Dermis blood vessel endothelial cell (primary cell): ENCODE data around the gene SPG21. TPM values are rescaled to one million over a fixed set of nuclear protein-coding genes. Genes with fewer than 3 reads are reported as not detected.

Source experiments
- DNase-seq: peaks from one replicate; pipeline ENCODE4 v3.0.0; 2010
- total RNA-seq: library from RNA; depleted of rRNA; stranded (reverse); fragments of >200 nt; gene quantifications from 2 replicates; pipeline ENCODE4 v1.2.3, GENCODE V29; 2014

Gene SPG21
- total RNA-seq, 1 donor from 2014 or later, result 84.7 TPM

GRCh38 chr15:64931381-64931780 lies 58.3 kb downstream of the SPG21 start:
- DNase-seq, result no peak

GRCh38 chr15:64930778-64931371 lies 58.8 kb downstream of the SPG21 start:
- peak; percentile 55 for DNase-seq

GRCh38 chr15:64930019-64930652 lies 59.6 kb downstream of the SPG21 start:
- DNase-seq, result no peak

- no peak for DNase-seq
Measured at GRCh38 chr15:64928626-64929220, 61.0 kb downstream of the SPG21 start.

- DNase-seq, result no peak
Measured at GRCh38 chr15:64926661-64927060, 63.1 kb downstream of the SPG21 start.

GRCh38 chr15:64925335-64926330 lies 64.1 kb downstream of the SPG21 start:
- DNase-seq, result no peak

- DNase-seq, result no peak
Measured at GRCh38 chr15:64923546-64923945, 66.2 kb downstream of the SPG21 start.

GRCh38 chr15:64921711-64922110 lies 68.0 kb downstream of the SPG21 start:
- DNase-seq, result no peak

GRCh38 chr15:64919721-64920120 lies 70.0 kb downstream of the SPG21 start:
- no peak for DNase-seq

- DNase-seq, result no peak
Measured at GRCh38 chr15:64917211-64917610, 72.5 kb downstream of the SPG21 start.

- no peak for DNase-seq
Measured at GRCh38 chr15:64916365-64916764, 73.3 kb downstream of the SPG21 start.

GRCh38 chr15:64915518-64916227 lies 74.0 kb downstream of the SPG21 start:
- DNase-seq, result no peak

Other genes with a start within 250 kb of the SPG21 start
- gene RBPMS2, start 214.3 kb downstream of the SPG21 start, total RNA-seq, result 0.14 TPM in 1 of 2 replicates, not detected in the other
- 5.4 and 16.5 TPM in 2 replicates for gene PIF1, start 164.3 kb downstream of the SPG21 start, total RNA-seq
- 61.3 and 65.9 TPM in 2 replicates for gene PLEKHO2, start 148.0 kb downstream of the SPG21 start, total RNA-seq
- 5.6 and 5.8 TPM in 2 replicates for gene ANKDD1A, start 78.0 kb downstream of the SPG21 start, total RNA-seq
- gene MTFMT, start 39.7 kb upstream of the SPG21 start, total RNA-seq, result 29.8 and 34.8 TPM in 2 replicates
- not detected in 2 replicates for gene SLC51B, start 55.5 kb upstream of the SPG21 start, total RNA-seq
- gene RASL12, start 78.1 kb upstream of the SPG21 start, total RNA-seq, result not detected in 2 replicates
- gene KBTBD13, start 86.8 kb upstream of the SPG21 start, total RNA-seq, result not detected in 2 replicates
- gene UBAP1L, start 125.3 kb upstream of the SPG21 start, total RNA-seq, result 1.6 and 2.7 TPM in 2 replicates
- 18.7 and 25.0 TPM in 2 replicates for gene PDCD7, start 143.9 kb upstream of the SPG21 start, total RNA-seq
- gene CLPX, start 195.4 kb upstream of the SPG21 start, total RNA-seq, result 45.3 and 69.3 TPM in 2 replicates
- not detected in 2 replicates for gene CILP, start 221.6 kb upstream of the SPG21 start, total RNA-seq